Ecto neural progenitor cell (in vitro differentiated cells): ENCODE data around the gene PIP5K1B.

Experiments used
- DNase-seq: peaks from one replicate; pipeline ENCODE4 v3.0.0-alpha.2; 2018; ENCODE audit warnings: low spot score

PIP5K1B gene

DNA sequence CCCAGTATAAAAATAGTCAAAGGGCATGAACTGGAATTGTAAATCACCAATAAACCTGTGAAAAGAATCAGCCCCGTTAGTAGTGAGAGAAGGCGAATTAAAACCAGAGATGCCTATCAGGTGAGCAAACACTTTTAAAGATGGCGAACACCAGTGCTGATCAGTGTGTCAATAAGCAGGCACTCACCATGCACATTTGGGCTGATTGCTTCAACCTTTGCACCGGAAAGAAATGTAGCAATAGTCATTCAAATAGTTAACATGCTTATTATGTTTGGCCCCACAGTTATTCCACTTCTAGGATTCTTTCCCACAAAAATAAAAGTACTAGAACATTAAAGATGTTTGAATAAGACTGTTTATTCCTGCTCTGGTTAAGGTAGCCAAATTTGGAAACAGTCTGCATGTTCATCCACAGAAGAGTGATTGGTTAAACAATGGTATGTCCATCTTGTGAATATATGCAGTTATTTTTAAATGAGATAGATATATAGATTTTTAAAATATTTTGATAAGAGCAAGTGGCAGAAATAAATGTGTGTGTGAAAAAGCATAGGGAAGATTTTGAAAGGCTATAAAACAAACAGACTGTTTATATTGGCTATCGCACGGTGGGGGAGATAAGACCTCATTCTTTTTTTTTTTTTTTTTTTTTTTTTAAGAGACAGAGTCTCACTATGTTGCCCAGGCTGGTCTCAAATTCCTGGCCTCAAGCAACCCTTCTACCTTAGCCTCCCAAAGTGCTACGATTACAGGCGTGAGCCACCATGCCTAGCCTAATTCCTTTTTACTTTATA lies 112.2 kb downstream of the PIP5K1B start:
- DNase-seq: no peak

GRCh38 chr9:68819065-68819464 lies 114.0 kb downstream of the PIP5K1B start:
- DNase-seq: no peak

DNA sequence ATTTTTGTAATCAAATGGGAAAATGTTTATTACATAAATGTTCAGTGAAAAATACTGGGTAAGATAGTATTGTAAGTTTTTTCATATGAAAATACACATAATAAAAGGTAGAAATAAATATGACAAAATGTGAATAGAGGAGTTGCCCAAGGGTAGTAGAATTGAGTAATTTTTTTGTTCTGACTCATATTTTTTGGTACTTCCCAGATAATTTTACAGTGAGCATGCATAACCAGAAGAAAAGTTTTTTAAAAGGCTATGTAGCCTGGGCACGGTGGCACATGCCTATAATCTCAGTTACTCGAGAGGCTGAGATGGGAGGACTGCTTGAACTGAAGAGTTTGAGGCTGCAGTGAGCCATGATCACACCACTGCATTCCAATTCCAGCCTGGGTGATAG lies 116.9 kb downstream of the PIP5K1B start:
- no peak for DNase-seq

- no peak for DNase-seq
Measured at GRCh38 chr9:68822596-68823165, 117.6 kb downstream of the PIP5K1B start.

DNA sequence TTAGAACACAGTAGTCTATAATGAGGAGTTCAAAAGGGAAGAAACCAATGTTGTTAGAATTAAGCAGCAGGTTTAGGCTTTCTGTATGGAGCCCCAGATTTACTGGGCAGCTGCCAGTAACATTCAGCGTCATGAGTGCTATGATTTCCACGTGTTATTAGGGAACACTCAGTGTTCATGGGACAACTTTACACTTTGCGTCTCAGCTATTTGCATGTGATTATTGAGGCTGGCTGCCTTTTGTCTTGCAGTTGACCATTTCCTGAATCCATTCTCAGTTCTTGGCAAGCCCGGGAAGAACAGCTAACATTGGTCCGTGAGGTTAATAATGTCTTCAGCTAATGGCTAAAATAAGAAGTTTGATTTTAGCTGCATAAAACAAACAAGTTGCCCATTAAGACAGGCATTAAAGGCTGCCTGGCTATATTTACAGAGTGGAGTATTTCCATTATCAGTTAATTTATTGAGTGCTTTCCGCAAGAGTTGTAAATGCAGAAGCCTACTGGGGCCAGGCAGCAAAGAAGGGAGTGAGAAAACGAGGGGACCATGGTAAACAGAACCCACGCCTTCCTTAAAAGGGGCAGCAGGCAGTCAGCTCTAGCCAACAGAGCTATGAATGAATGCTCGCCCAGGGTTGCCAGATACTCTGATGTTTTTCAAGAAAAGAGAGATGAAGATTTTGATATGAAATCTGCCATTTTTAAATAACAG lies 120.9 kb downstream of the PIP5K1B start:
- no peak for DNase-seq

GRCh38 chr9:68827837-68828744 lies 123.1 kb downstream of the PIP5K1B start:
- DNase-seq: no peak

DNA sequence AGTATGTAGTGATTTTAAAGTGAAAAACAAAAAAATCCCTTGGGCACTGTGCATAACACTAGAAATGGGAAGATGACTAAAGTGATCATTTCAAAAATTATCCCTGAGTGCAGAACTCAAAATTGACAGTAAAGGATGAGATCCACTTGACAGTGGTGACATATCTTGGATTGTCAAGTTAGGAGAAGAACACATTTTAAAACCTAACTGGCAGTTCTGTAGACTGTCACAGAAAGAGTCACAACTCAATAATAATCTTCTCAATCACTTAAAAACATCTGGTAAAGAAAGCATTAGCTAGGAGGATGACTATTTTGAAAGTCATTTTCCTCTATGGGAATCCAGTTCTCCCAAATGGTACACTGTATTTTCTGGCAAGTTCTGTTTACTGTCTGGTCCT lies 127.1 kb downstream of the PIP5K1B start:
- DNase-seq: no peak

DNA sequence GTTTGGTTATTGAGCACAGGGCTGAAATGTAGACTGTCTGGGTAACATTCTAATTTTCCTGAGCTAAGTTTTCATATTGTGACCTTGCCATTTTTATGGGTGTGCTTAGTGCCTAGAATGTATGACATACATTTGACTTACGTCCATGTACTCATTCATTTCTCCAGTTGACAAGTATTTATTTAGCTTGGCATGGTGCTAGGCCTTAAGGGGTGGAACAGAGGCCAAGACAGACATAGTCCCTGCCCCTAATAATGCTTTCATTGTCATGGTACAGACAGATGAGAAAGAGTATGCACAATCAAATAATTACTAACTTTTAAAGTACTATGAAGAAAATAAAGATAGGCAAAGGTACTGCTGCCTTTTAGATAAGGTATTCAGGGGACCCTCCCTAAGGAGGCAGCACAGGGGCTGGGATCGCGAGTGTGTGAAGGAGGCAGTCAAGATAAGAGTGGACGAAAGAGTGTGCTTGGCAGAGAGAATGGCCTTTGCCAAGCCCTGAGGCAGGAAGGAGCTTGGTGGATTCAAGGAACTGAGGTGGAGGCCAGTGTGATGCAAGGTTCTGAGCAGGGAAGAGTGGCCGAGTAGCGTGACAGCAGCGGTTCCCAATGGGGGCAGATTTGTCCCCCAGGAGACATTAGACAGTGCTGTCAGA lies 128.0 kb downstream of the PIP5K1B start:
- DNase-seq: no peak

GRCh38 chr9:68834931-68835520 lies 130.0 kb downstream of the PIP5K1B start:
- DNase-seq: no peak

DNA sequence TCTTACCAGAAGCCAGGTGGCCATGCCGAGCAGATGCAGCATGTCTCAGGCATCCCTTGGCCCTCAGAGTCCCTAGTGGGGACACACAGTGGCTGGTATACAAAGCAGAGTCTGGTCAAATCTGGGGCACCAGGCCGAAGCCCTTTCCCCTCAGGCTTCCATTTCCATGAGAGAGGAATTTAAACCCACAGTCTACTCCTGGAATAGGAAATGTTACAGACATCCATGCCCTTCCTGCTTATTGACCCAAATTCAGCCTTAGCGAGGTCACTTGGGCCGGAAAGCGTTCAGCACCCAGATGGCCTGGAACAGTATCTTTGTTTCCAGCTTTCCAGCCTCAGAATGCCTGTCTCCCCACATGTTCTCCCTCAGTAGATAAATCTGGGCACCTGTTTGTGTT lies 131.7 kb downstream of the PIP5K1B start:
- no peak for DNase-seq

DNA sequence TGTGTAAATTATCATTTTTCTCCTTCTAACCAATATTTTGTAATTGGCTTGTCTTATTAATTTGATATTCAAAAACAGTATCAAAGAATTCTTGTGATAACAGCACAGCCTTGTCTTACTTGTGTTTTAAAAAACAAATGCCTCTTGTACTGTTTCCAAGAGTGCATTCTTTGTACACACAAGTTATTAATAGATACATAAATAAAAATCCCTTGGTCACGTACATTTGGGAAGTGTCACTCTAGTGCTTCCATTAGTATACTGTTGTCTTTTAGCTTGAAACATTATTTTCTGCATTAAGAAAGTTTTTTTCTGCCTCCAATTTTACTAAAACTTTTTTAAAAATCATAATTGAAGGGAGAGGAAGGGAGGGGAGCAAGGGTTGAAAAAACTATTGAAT lies 133.2 kb downstream of the PIP5K1B start:
- no peak for DNase-seq

DNA sequence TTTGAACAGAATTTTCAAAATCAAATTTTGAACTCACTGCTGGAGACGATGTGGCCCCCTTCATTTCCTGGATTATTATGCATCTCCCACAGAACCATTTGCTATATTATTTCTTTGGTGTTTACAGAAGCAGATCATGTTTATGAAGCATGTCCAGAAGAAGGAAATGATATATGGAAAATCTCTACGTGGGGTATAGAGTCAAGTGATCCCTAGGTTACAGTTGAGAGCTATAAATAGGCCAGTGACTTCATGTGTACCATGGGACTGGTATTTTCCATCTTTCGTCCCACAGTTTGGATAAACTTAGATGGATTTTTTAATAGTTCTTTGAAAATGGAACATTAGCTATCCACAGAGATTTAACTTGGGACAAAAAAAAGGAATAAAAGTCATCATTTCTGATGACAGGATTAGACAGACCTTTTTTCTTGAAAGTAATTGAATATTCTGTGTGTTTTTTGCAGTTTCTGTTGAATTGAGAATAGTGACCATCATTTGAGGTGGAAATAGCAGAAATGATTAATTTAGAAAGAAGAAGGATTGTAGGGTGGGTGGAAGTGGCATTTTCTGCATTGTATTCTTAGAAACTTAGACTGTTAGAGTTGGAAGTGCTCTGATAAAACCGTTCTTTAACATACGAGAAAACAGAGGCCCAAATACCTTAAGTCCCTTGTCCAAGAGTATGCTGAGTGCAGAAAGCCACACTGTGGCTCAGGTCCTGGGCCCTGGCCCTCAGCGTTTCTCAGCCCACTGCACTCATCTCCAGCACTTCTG lies 136.4 kb downstream of the PIP5K1B start:
- no peak for DNase-seq

GRCh38 chr9:68842568-68842967 lies 137.5 kb downstream of the PIP5K1B start:
- no peak for DNase-seq

DNA sequence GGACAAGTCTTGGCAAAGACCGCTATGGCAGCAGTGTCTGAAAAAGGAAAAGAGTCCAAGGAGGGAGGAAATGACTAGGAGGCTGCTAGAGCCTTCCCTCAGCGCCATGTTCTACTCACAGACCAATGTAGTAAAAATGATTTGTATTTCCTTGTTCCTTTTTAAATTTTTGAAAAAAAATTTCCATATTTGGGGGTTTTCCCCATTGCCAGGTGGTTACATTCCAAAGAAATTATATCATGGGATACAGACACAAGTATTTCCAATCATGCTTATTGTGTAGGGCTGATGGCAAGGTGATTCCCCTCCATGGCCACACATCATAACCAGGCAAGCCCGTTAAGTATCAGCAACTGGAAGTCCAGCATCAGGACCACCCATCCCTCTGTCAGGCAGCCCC lies 138.2 kb downstream of the PIP5K1B start:
- no peak for DNase-seq

GRCh38 chr9:68844157-68844556 lies 139.1 kb downstream of the PIP5K1B start:
- DNase-seq: no peak

- peak; percentile 63 for DNase-seq
Measured at GRCh38 chr9:68844631-68845612, 139.9 kb downstream of the PIP5K1B start.

- DNase-seq: no peak
Measured at GRCh38 chr9:68847765-68848164, 142.7 kb downstream of the PIP5K1B start.

- no peak for DNase-seq
Measured at GRCh38 chr9:68851657-68852056, 146.6 kb downstream of the PIP5K1B start.

GRCh38 chr9:68852941-68853340 lies 147.9 kb downstream of the PIP5K1B start:
- no peak for DNase-seq
